Activated B cell treated with CpG ODN at 0.5 μM for 24 hours (primary cell): ENCODE measurements around the gene ZNF217. TPM values are rescaled to one million over a fixed set of nuclear protein-coding genes. Genes with fewer than 3 reads are reported as not detected.
A peak's percentile ranks its signal among the peaks of the same experiment; 100 is the strongest.
"Not testable (repeated sequence)": the region's sequence is repeated elsewhere in the genome, so short reads cannot be mapped to it uniquely, and the experiment has no call there.

Experiments
- ATAC-seq: fragments of 200-7000 bp; cut with Tn5 transposase; one replicate; pipeline ENCODE4 v1.10.0; 2021; ENCODE audit warnings: low read depth, mild to moderate bottlenecking, moderate library complexity
- CTCF ChIA-PET: fragments of 350-600 bp; sonication (Branson Sonifier 250); formaldehyde crosslinking; loops from one replicate; lab custom pipeline; 2021; ENCODE audit warnings: antibody characterized with exemption; lab: Charles Lee
- POLR2A ChIA-PET: fragments of 350-600 bp; sonication (Branson Sonifier 250); formaldehyde crosslinking; loops from one replicate; lab custom pipeline; 2021; ENCODE audit warnings: antibody characterized with exemption; lab: Charles Lee
- DNase-seq: peaks from one replicate; pipeline ENCODE4 v3.0.0; 2022
- H3K27ac Mint-ChIP-seq: one replicate; pipeline ENCODE4 v1.8.0; 2020; ENCODE audit warnings: mixed read lengths
- H3K27me3 Mint-ChIP-seq: one replicate; pipeline ENCODE4 v1.8.0; 2021; ENCODE audit warnings: mixed read lengths
- H3K36me3 Mint-ChIP-seq: one replicate; pipeline ENCODE4 v1.8.0; 2021; ENCODE audit warnings: low read depth, mixed read lengths
- H3K4me1 Mint-ChIP-seq: one replicate; pipeline ENCODE4 v1.8.0; 2021; ENCODE audit warnings: mixed read lengths
- H3K4me3 Mint-ChIP-seq: one replicate; pipeline ENCODE4 v1.8.0; 2020; ENCODE audit warnings: mild to moderate bottlenecking, mixed read lengths
- H3K9me3 Mint-ChIP-seq: one replicate; pipeline ENCODE4 v1.8.0; 2020; ENCODE audit warnings: mixed read lengths
- CTCF ChIP-seq: fragments of 200-600 bp; IDR thresholded peaks from one replicate; pipeline ENCODE4 v1.8.0; 2022; ENCODE audit warnings: antibody characterized with exemption, mild to moderate bottlenecking
- intact Hi-C: fragments of 100-400 bp; cut with micrococcal nuclease; formaldehyde crosslinking; loops from one replicate; pipeline ENCODE4 v1.15.1; 2024
- total RNA-seq: library from RNA; stranded (reverse); gene quantifications from 2 replicates; pipeline ENCODE4 v1.2.3, GENCODE V29; 2022

ZNF217 gene
- total RNA-seq, 1 donor from 2014 or later, result 80.3 TPM

GRCh38 chr20:53609491-53610445, 16.1 kb upstream of the ZNF217 start:
- Mint-ChIP-seq H3K27me3 (no peaks in the 10 kb centered on the region), H3K9me3 (no peaks in the 10 kb centered on the region), H3K27ac (peak overlapping the region; percentile 89), H3K4me3 (peak overlapping the region; percentile 72), H3K4me1 (peaks cover 31% of the 10 kb centered on the region), H3K36me3 (no peaks in the 10 kb centered on the region)
- intact Hi-C loops, result loop anchor here (2.0 kb wide), 1 partner anchor 15 kb away; no protein-coding TSS in a partner anchor
- no peak for TF ChIP-seq CTCF
- ATAC-seq, result peak; percentile 51
- CTCF ChIA-PET, result interaction anchor here (1.1 to 3.3 kb wide), 2 partner anchors 13 to 305 kb away, joined by 4 to 14 read pairs; no protein-coding TSS in a partner anchor
- POLR2A ChIA-PET, result interaction anchor here (0.6 to 4.7 kb wide), 13 partner anchors 8 to 469 kb away, joined by 3 to 43 read pairs (median 4); partner anchors contain the start of gene ZNF217
- DNase-seq, result no peak

GRCh38 chr20:53608456-53609452, 15.1 kb upstream of the ZNF217 start:
- DNase-seq (no peak), ATAC-seq (no peak)
- ChIA-PET POLR2A (interaction anchor here (0.6 to 4.7 kb wide), 9 partner anchors 13 to 326 kb away, joined by 3 to 43 read pairs (median 4); partner anchors contain the start of gene ZNF217), CTCF (interaction anchor here (1.1 to 3.3 kb wide), 2 partner anchors 14 to 306 kb away, joined by 4 to 14 read pairs; no protein-coding TSS in a partner anchor)
- H3K9me3 Mint-ChIP-seq, result no peaks in the 10 kb centered on the region
- no peak for TF ChIP-seq CTCF
- intact Hi-C loops, result loop anchor here (2.0 kb wide), 1 partner anchor 14 kb away; no protein-coding TSS in a partner anchor
- no peaks in the 10 kb centered on the region for H3K36me3 Mint-ChIP-seq
- peaks cover 31% of the 10 kb centered on the region for H3K4me1 Mint-ChIP-seq
- H3K27me3 Mint-ChIP-seq, result no peaks in the 10 kb centered on the region
- peak overlapping the region; percentile 72 for H3K4me3 Mint-ChIP-seq
- H3K27ac Mint-ChIP-seq, result peak overlapping the region; percentile 89

GRCh38 chr20:53608071-53608455, 14.4 kb upstream of the ZNF217 start:
- Mint-ChIP-seq H3K27me3 (no peaks in the 10 kb centered on the region), H3K4me1 (peaks cover 31% of the 10 kb centered on the region), H3K27ac (peak overlapping the region; percentile 46), H3K4me3 (no peak overlapping the region), H3K9me3 (no peaks in the 10 kb centered on the region), H3K36me3 (no peaks in the 10 kb centered on the region)
- TF ChIP-seq CTCF, result no peak
- intact Hi-C loops, result loop anchor here (2.0 kb wide), 1 partner anchor 13 kb away; no protein-coding TSS in a partner anchor
- ATAC-seq (no peak), DNase-seq (no peak)
- POLR2A ChIA-PET, result interaction anchor here (0.6 kb wide), 1 partner anchor 35 kb away, joined by 4 read pairs; no protein-coding TSS in a partner anchor
- CTCF ChIA-PET, result no interaction called here

GRCh38 chr20:53606364-53606985, 12.8 kb upstream of the ZNF217 start:
- ATAC-seq (no peak), DNase-seq (no peak)
- Mint-ChIP-seq H3K27me3 (no peaks in the 10 kb centered on the region), H3K27ac (no peak overlapping the region), H3K4me3 (no peak overlapping the region), H3K4me1 (peaks cover 27% of the 10 kb centered on the region), H3K9me3 (no peaks in the 10 kb centered on the region), H3K36me3 (no peaks in the 10 kb centered on the region)
- no peak for TF ChIP-seq CTCF
- POLR2A ChIA-PET, result interaction anchor here (0.5 to 0.6 kb wide), 2 partner anchors 13 to 53 kb away, joined by 5 to 6 read pairs; partner anchors contain the start of gene ZNF217
- CTCF ChIA-PET, result no interaction called here
- intact Hi-C loops, result no loop called here

- H3K36me3 Mint-ChIP-seq, DNase-seq, H3K27ac Mint-ChIP-seq, H3K27me3 Mint-ChIP-seq, CTCF ChIA-PET, H3K9me3 Mint-ChIP-seq, POLR2A ChIA-PET, H3K4me3 Mint-ChIP-seq, intact Hi-C loops, ATAC-seq: not testable (repeated sequence)
- peaks cover 24% of the 10 kb centered on the region for H3K4me1 Mint-ChIP-seq
These were observed 11.8 kb upstream of the ZNF217 start for GRCh38 chr20:53605401-53605800.

GRCh38 chr20:53604846-53605245, 11.2 kb upstream of the ZNF217 start:
- H3K9me3 Mint-ChIP-seq, CTCF ChIA-PET, H3K4me3 Mint-ChIP-seq, H3K36me3 Mint-ChIP-seq, H3K27ac Mint-ChIP-seq, ATAC-seq, intact Hi-C loops, H3K27me3 Mint-ChIP-seq, DNase-seq: not testable (repeated sequence)
- peaks cover 20% of the 10 kb centered on the region for H3K4me1 Mint-ChIP-seq
- POLR2A ChIA-PET, result interaction anchor here (0.7 kb wide), 1 partner anchor 10 kb away, joined by 3 read pairs; no protein-coding TSS in a partner anchor
